Measurements from ENCODE around the gene CNP.
"Not testable (repeated sequence)": the region's sequence is repeated elsewhere in the genome, so short reads cannot be mapped to it uniquely, and the experiment has no call there.

The CNP gene

DNA sequence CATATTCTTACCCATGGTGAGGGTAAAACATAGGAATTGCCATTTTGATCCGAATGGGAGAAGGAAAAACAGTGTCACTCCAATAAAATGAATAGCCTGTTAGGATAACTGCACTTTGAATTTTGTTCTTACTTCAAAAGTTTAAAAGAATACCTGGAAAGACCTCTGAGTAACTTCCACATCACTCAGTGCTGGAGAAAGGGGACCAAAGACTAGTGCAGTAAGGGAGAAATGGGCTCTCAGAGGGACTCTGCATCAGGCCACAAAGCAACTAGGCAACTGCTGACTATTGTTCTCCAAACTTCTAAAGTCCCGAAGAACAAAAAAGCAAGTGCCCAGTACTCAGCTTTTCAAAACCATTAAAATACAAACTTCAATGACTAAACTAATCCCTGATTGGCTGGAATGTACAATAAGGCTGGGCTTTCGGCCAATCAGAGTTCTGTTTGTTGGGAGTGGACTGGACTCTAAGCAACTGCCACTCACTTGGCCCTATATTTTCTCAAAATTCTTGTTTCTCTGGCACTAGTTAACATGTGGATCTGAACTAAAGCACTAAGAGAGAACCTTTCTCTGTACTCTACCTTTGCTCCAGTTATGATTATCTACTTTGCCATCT, 44.4 kb downstream of the CNP start:
- Mint-ChIP-seq H3K36me3 (ENCODE audit: low read depth) (peaks cover 21% of the 10 kb centered on the region), H3K9me3 (no peaks in the 10 kb centered on the region), H3K27me3 (ENCODE audit: low read depth) (no peaks in the 10 kb centered on the region), H3K4me3 (no peak overlapping the region), H3K27ac (peak overlapping the region in 1 of 3 experiments; percentile 9), H3K4me1 (peaks cover 29% of the 10 kb centered on the region)
- TF ChIP-seq, protein P1, sequence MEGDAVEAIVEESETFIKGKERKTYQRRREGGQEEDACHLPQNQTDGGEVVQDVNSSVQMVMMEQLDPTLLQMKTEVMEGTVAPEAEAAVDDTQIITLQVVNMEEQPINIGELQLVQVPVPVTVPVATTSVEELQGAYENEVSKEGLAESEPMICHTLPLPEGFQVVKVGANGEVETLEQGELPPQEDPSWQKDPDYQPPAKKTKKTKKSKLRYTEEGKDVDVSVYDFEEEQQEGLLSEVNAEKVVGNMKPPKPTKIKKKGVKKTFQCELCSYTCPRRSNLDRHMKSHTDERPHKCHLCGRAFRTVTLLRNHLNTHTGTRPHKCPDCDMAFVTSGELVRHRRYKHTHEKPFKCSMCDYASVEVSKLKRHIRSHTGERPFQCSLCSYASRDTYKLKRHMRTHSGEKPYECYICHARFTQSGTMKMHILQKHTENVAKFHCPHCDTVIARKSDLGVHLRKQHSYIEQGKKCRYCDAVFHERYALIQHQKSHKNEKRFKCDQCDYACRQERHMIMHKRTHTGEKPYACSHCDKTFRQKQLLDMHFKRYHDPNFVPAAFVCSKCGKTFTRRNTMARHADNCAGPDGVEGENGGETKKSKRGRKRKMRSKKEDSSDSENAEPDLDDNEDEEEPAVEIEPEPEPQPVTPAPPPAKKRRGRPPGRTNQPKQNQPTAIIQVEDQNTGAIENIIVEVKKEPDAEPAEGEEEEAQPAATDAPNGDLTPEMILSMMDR (IDR thresholded peaks at IDR 0.05; ENCODE audit: unreplicated experiment in 3 of 3) = no peak

DNA sequence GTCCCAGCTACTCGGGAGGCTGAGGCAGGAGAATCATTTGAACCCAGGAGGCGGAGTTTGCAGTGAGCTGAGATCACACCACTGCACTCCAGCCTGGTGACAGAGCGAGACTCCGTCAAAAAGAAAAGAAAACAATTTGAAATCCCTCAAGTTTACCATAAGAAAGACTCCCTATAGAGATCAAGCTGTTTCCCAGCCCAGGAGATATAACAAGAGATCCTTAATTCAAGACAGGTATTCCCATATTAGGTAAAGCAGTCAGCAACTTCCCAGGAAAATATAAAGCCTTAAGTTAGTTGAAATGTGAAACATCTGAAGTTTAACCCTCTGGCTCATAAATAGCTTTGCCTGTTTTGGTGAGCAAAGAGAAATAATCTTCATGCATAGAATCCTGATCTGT, 45.8 kb downstream of the CNP start:
- Mint-ChIP-seq H3K27ac (peak overlapping the region in 1 of 3 experiments; percentile 17), H3K4me1 (peaks cover 33% of the 10 kb centered on the region), H3K36me3 (ENCODE audit: low read depth) (peaks cover 16% of the 10 kb centered on the region)
- not testable (repeated sequence) for H3K9me3 Mint-ChIP-seq; H3K4me3 Mint-ChIP-seq; H3K27me3 Mint-ChIP-seq (ENCODE audit: low read depth)

GRCh38 chr17:42013740-42014139, 47.1 kb downstream of the CNP start:
- H3K27me3 Mint-ChIP-seq (ENCODE audit: low read depth); H3K9me3 Mint-ChIP-seq: not testable (repeated sequence)
- Mint-ChIP-seq H3K4me3 (peak overlapping the region in 2 of 3 experiments; percentile 52 to 56), H3K36me3 (ENCODE audit: low read depth) (peaks cover 16% of the 10 kb centered on the region), H3K4me1 (peaks cover 43% of the 10 kb centered on the region), H3K27ac (peak overlapping the region in 2 of 3 experiments; percentile 74 to 86)

- peak overlapping the region; percentile 97 to 100 (median 99) for H3K4me3 Mint-ChIP-seq
- H3K27me3 Mint-ChIP-seq (ENCODE audit: low read depth) = no peaks in the 10 kb centered on the region
- no peaks in the 10 kb centered on the region for H3K9me3 Mint-ChIP-seq
- H3K27ac Mint-ChIP-seq = peak overlapping the region; percentile 98 to 99 (median 98)
- peaks cover 41% of the 10 kb centered on the region for H3K4me1 Mint-ChIP-seq
- H3K36me3 Mint-ChIP-seq (ENCODE audit: low read depth) = peaks cover 5% of the 10 kb centered on the region
- TF ChIP-seq, protein P1 (IDR thresholded peaks at IDR 0.05; ENCODE audit: unreplicated experiment in 3 of 3) = no peak
Observed at GRCh38 chr17:42016411-42016831, 49.8 kb downstream of the CNP start.

DNA sequence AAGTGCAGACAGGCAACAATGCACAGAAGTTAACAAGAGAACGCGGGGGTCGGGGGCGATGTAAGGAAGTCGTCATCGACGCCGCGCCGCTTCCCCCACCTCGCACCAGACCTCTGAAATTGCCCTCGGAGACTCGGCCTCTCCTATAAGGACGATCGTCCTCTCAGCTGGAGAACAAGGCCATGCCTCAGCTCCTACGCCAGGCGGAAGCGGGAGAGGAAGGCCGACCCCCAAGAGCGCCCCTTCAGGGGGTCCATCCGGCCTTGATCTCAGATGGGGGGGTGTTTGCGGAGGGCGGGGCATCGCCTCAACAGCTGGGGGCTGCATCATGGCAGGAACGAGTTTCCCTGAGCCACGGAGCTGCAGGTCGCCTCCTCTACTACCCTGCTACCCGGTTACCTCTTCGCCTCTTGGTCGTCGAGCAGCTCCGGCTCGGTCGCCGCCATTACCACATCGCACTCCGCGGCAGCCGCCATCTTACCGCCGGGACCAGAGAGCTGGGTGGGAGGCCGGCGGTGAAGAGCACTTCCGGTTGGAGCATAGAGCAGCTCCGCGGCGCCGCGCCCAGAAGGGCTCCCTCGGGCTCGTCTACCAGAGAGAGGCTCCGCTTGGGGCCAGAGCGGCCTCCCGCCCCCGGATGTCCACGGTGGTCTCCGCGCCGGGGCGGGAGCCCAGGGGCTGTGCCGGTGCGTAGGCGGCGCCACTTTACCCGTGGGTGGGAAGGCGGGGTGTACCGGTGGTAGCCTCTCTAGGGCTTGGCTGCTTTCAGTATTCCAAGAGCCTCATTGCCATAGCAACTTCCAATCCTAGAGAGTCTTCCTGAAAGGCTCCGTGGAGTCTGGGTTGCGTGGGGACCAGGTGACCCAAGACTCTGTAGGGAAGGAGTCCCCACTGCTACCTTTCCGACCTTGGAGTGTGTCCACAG, 50.6 kb downstream of the CNP start, which contains the start of gene DNAJC7:
Gene DNAJC7, minus strand, starts transcription at position 499 of the 925 bp plus-strand sequence. Its CDS starts 23 bp downstream, at position 476.
- peaks cover 41% of the 10 kb centered on the region for H3K4me1 Mint-ChIP-seq
- peaks cover 6% of the 10 kb centered on the region for H3K36me3 Mint-ChIP-seq (ENCODE audit: low read depth)
- no peaks in the 10 kb centered on the region for H3K9me3 Mint-ChIP-seq
- no peaks in the 10 kb centered on the region for H3K27me3 Mint-ChIP-seq (ENCODE audit: low read depth)
- TF ChIP-seq, protein P1 (IDR thresholded peaks at IDR 0.05; ENCODE audit: unreplicated experiment in 3 of 3) = no peak
- H3K4me3 Mint-ChIP-seq = peak within 1 kb of the TSS; percentile 97 to 100 (median 99)
- peak within 1 kb of the TSS; percentile 98 to 99 (median 98) for H3K27ac Mint-ChIP-seq

- peak overlapping the region; percentile 97 to 100 (median 99) for H3K4me3 Mint-ChIP-seq
- peak overlapping the region; percentile 98 to 99 (median 98) for H3K27ac Mint-ChIP-seq
- peaks cover 44% of the 10 kb centered on the region for H3K4me1 Mint-ChIP-seq
- TF ChIP-seq, protein P1 (IDR thresholded peaks at IDR 0.05; ENCODE audit: unreplicated experiment in 3 of 3) = no peak
- no peaks in the 10 kb centered on the region for H3K27me3 Mint-ChIP-seq (ENCODE audit: low read depth)
- H3K9me3 Mint-ChIP-seq = no peaks in the 10 kb centered on the region
- peaks cover 9% of the 10 kb centered on the region for H3K36me3 Mint-ChIP-seq (ENCODE audit: low read depth)
Observed at GRCh38 chr17:42017866-42018200, 51.2 kb downstream of the CNP start.
